GM23248 (cell line): Measurements from ENCODE around the gene FLCN. TPM values are rescaled to one million over a fixed set of nuclear protein-coding genes. Genes with fewer than 3 reads are reported as not detected.

Source experiments
- DNase-seq: peaks from one replicate; pipeline ENCODE4 v3.0.0-alpha.2; 2015
- H2AFZ ChIP-seq: fragments of 200-600 bp; sonication (generic); 2 replicates; pipeline ENCODE4 v1.6.1; 2016; ENCODE audit warnings: antibody characterized with exemption
- H3F3A ChIP-seq: fragments of 200-600 bp; sonication (generic); 2 replicates; pipeline ENCODE4 v1.6.1; 2016; ENCODE audit warnings: mild to moderate bottlenecking, antibody characterized with exemption, mixed run types; ENCODE audit not compliant: insufficient read depth
- H3K27ac ChIP-seq: fragments of 200-600 bp; sonication (generic); 2 replicates; pipeline ENCODE4 v1.5.1; 2016; ENCODE audit warnings: mild to moderate bottlenecking
- H3K27me3 ChIP-seq: fragments of 200-600 bp; sonication (generic); replicated peaks from 2 replicates; pipeline ENCODE4 v1.6.1; 2016; ENCODE audit warnings: mild to moderate bottlenecking; ENCODE audit not compliant: insufficient read depth
- H3K36me3 ChIP-seq: fragments of 200-600 bp; sonication (generic); 2 replicates; pipeline ENCODE4 v1.6.1; 2016; ENCODE audit warnings: low read depth, mild to moderate bottlenecking
- H3K4me1 ChIP-seq: fragments of 200-600 bp; sonication (generic); 2 replicates; pipeline ENCODE4 v1.6.1; 2016; ENCODE audit warnings: mild to moderate bottlenecking; ENCODE audit not compliant: insufficient read depth
- H3K4me2 ChIP-seq: fragments of 200-600 bp; sonication (generic); one replicate; pipeline ENCODE4 v1.6.1; 2016; ENCODE audit warnings: mild to moderate bottlenecking; ENCODE audit not compliant: unreplicated experiment
- H3K4me3 ChIP-seq: fragments of 200-600 bp; sonication (generic); 2 replicates; pipeline ENCODE4 v1.5.1; 2016; ENCODE audit warnings: mild to moderate bottlenecking
- H3K79me2 ChIP-seq: fragments of 200-600 bp; sonication (generic); 2 replicates; pipeline ENCODE4 v1.6.1; 2016; ENCODE audit warnings: mild to moderate bottlenecking; ENCODE audit not compliant: insufficient read depth
- H3K9ac ChIP-seq: fragments of 200-600 bp; sonication (generic); 2 replicates; pipeline ENCODE4 v1.6.1; 2016; ENCODE audit warnings: mild to moderate bottlenecking
- H3K9me2 ChIP-seq: fragments of 200-600 bp; sonication (generic); 2 replicates; pipeline ENCODE4 v1.6.1; 2016; ENCODE audit warnings: mixed run types, mild to moderate bottlenecking, moderate library complexity; ENCODE audit not compliant: insufficient read depth
- H3K9me3 ChIP-seq: fragments of 200-600 bp; sonication (generic); one replicate; pipeline ENCODE4 v1.6.1; 2017; ENCODE audit warnings: low read depth
- H4K20me1 ChIP-seq: fragments of 200-600 bp; sonication (generic); 2 replicates; pipeline ENCODE4 v1.6.0; 2016; ENCODE audit not compliant: insufficient read depth
- EZH2 ChIP-seq: fragments of 200-600 bp; sonication (generic); IDR thresholded peaks from 2 replicates; pipeline ENCODE4 v1.6.1; 2018; ENCODE audit warnings: antibody characterized with exemption, mild to moderate bottlenecking; ENCODE audit not compliant: insufficient read depth, poor library complexity, severe bottlenecking
- EZH2phosphoT487 ChIP-seq: fragments of 200-600 bp; sonication (generic); IDR thresholded peaks from 2 replicates; pipeline ENCODE4 v1.6.1; 2018; ENCODE audit warnings: antibody characterized with exemption, moderate library complexity, mild to moderate bottlenecking, low read depth; ENCODE audit not compliant: insufficient read depth
- WGBS, 2 experiments: methylation state at CpG; one replicate each; pipeline ENCODE4 v1.1.6; 2015 to 2017; ENCODE audit warnings: low lambda C conversion rate in 2 of 2, low coverage in 1 of 2; ENCODE audit errors: missing lambda C conversion rate in 2 of 2; 5-methylcytosine and 5-hydroxymethylcytosine counted together
- in situ Hi-C: fragments of 300-500 bp; cut with MboI; formaldehyde crosslinking; loops from 2 replicates; pipeline ENCODE4 v1.15.0; 2020
- polyA plus RNA-seq: library from polyadenylated mRNA; unstranded; fragments of >200 nt; fragmentation: Nextera tagmentation; extraction: Ambion mirVana; gene quantifications from 2 replicates; pipeline ENCODE4 v1.2.1, GENCODE V29; 2016
- total RNA-seq: library from RNA; depleted of rRNA; stranded (reverse); fragments of >200 nt; shearing (Covaris generic); gene quantifications from 2 replicates; pipeline ENCODE4 v1.2.3, GENCODE V29; 2014

The FLCN gene
- total and polyA plus RNA-seq, 2 experiments from 2014 or later = 10.0 to 21.5 TPM

GRCh38 chr17:17223736-17224135, 13.2 kb downstream of the FLCN start:
- Histone ChIP-seq H3K36me3 (peaks cover 28% of the 10 kb centered on the region; the same call in 1 of the 2 replicates), H3K9ac (no peak overlapping the region), H3K9me2 (no peaks in the 10 kb centered on the region), H3K27me3 (no peaks in the 10 kb centered on the region), H3K27ac (no peak overlapping the region), H2AFZ (no peak overlapping the region), H3K79me2 (no peaks in the 10 kb centered on the region), H3K9me3 (no peaks in the 10 kb centered on the region), H3K4me1 (no peaks in the 10 kb centered on the region), H3K4me3 (no peak overlapping the region), H3K4me2 (no peak overlapping the region), H3F3A (no peaks in the 10 kb centered on the region), H4K20me1 (no peaks in the 10 kb centered on the region)
- WGBS, 2 experiments = 91 to 93% methylated on average over 16 of the region's 16 CpGs
- no peak for DNase-seq
- TF ChIP-seq EZH2phosphoT487 (no peak), EZH2 (no peak)
- in situ Hi-C loops = no loop called here

DNA sequence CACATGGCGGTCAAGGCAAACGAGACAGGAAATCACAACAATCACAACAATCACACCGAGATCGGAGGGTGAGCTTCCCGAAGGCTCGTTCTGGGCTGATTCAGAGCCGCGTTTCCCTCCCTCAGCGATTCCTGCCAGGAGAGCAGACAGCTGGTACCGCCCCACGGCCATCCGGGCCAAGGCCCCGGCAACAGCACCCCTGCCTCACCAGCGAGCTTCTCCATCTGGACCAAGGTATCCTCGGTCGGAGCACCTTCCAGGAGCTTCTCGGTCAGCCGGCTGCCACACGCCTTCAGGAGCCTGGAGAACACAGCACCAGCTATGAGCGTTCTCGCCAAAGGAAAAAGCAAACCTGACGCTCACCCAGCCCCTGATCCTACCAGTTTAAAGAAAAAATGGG, 15.6 kb downstream of the FLCN start:
- no peaks in the 10 kb centered on the region for H3K27me3 ChIP-seq
- no peak overlapping the region for H3K27ac ChIP-seq
- H3K9me3 ChIP-seq = no peaks in the 10 kb centered on the region
- no peak overlapping the region for H3K4me2 ChIP-seq
- no peaks in the 10 kb centered on the region for H3F3A ChIP-seq
- no peaks in the 10 kb centered on the region for H3K79me2 ChIP-seq
- no peaks in the 10 kb centered on the region for H3K9me2 ChIP-seq
- H2AFZ ChIP-seq = no peak overlapping the region
- WGBS, 2 experiments = 69 to 71% methylated on average over 22 of the region's 22 CpGs
- peaks cover 31% of the 10 kb centered on the region; the same call in 1 of the 2 replicates for H3K36me3 ChIP-seq
- H3K4me3 ChIP-seq = no peak overlapping the region
- H3K9ac ChIP-seq = no peak overlapping the region
- no peak for DNase-seq
- no peaks in the 10 kb centered on the region for H4K20me1 ChIP-seq
- in situ Hi-C loops = no loop called here
- H3K4me1 ChIP-seq = no peaks in the 10 kb centered on the region
- TF ChIP-seq EZH2 = no peak
- no peak for TF ChIP-seq EZH2phosphoT487

DNA sequence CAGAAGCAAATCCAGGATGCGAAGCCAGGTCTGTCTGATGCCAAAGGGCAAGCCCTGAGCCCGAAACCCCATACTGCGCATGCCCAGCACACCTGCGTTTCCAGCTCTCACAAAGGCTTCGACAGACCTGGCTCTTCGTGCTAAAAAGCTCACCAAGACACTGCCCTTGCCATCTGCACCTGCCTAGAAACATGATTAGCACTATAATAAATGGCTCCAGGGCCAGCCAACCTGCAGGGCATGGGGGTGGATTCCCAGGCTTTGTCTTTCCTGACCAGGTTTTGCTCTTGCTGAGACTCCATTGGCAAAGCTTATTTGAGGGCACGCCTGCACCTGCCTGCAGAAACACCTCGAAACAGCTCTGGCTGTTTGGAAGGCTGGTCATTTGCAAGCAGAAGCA, 16.4 kb downstream of the FLCN start:
- Histone ChIP-seq H3K9me2 (no peaks in the 10 kb centered on the region), H3K79me2 (no peaks in the 10 kb centered on the region), H3K4me1 (no peaks in the 10 kb centered on the region), H3K27me3 (no peaks in the 10 kb centered on the region), H3K9me3 (no peaks in the 10 kb centered on the region), H2AFZ (no peak overlapping the region), H4K20me1 (no peaks in the 10 kb centered on the region), H3K27ac (no peak overlapping the region), H3K4me3 (no peak overlapping the region), H3K9ac (no peak overlapping the region), H3K4me2 (no peak overlapping the region), H3F3A (no peaks in the 10 kb centered on the region), H3K36me3 (peaks cover 23% of the 10 kb centered on the region; the same call in 1 of the 2 replicates)
- TF ChIP-seq EZH2 = no peak
- TF ChIP-seq EZH2phosphoT487 = no peak
- in situ Hi-C loops = no loop called here
- WGBS, 2 experiments = 89 to 93% methylated on average over 8 of the region's 8 CpGs
- no peak for DNase-seq

- TF ChIP-seq EZH2 (no peak), EZH2phosphoT487 (no peak)
- H3K27me3 ChIP-seq = no peaks in the 10 kb centered on the region
- H3K4me3 ChIP-seq = no peak overlapping the region
- H3K79me2 ChIP-seq = no peaks in the 10 kb centered on the region
- peaks cover 20% of the 10 kb centered on the region for H3K36me3 ChIP-seq
- in situ Hi-C loops = no loop called here
- H3K9me2 ChIP-seq = no peaks in the 10 kb centered on the region
- no peak overlapping the region for H3K27ac ChIP-seq
- H2AFZ ChIP-seq = no peak overlapping the region
- H4K20me1 ChIP-seq = no peaks in the 10 kb centered on the region
- no peak for DNase-seq
- no peaks in the 10 kb centered on the region for H3K9me3 ChIP-seq
- no peaks in the 10 kb centered on the region for H3K4me1 ChIP-seq
- 59 to 69% methylated on average over 3 of the region's 3 CpGs for WGBS, 2 experiments
- no peak overlapping the region for H3K9ac ChIP-seq
- H3K4me2 ChIP-seq = no peak overlapping the region
- H3F3A ChIP-seq = no peaks in the 10 kb centered on the region
Observed at GRCh38 chr17:17217995-17218394, 19.0 kb downstream of the FLCN start.

DNA sequence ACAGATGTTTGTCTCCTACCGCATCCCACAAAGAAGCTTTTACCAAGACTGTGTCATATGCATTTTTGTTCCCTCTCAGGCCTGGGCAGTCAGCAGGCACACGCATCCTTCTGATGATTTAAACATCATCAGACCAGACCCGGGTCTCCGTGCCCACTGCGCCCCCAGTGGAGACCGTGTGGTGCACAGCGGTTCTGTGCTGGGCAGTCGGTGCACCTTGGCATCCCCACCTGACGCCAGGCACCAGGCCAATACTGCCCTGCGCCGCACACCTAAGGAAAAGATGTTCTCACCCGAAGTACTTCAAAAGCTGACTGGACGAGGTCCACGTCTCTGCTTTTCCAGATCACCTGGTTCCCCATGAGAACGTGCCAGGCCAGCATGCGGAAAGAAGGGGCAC, 20.2 kb downstream of the FLCN start:
- Histone ChIP-seq H3K79me2 (no peaks in the 10 kb centered on the region), H3K4me2 (no peak overlapping the region), H4K20me1 (no peaks in the 10 kb centered on the region), H3F3A (no peaks in the 10 kb centered on the region), H3K27ac (no peak overlapping the region), H3K4me3 (no peak overlapping the region), H3K9ac (no peak overlapping the region), H3K4me1 (no peaks in the 10 kb centered on the region), H3K27me3 (no peaks in the 10 kb centered on the region), H2AFZ (no peak overlapping the region), H3K9me2 (no peaks in the 10 kb centered on the region), H3K9me3 (no peaks in the 10 kb centered on the region), H3K36me3 (peaks cover 22% of the 10 kb centered on the region)
- TF ChIP-seq EZH2 (no peak), EZH2phosphoT487 (no peak)
- WGBS, 2 experiments = 91 to 94% methylated on average over 16 of the region's 16 CpGs
- no peak for DNase-seq
- in situ Hi-C loops = no loop called here
